Activated CD4-positive, CD25-positive, alpha-beta regulatory T cell (primary cell): ENCODE measurements around the gene TMEM62.
"Not testable (repeated sequence)": the region's sequence is repeated elsewhere in the genome, so short reads cannot be mapped to it uniquely, and the experiment has no call there.

ENCODE experiments used
- DNase-seq, 4 experiments: peaks; one replicate each; lab custom pipeline; 2025; lab: John Stamatoyannopoulos, UW

Gene TMEM62

GRCh38 chr15:43121863-43122262, 11.5 kb upstream of the TMEM62 start:
- DNase-seq: no peak

GRCh38 chr15:43125100-43125661, 8.2 kb upstream of the TMEM62 start:
- no peak for DNase-seq

- no peak for DNase-seq
Measured at GRCh38 chr15:43126356-43126755, 7.0 kb upstream of the TMEM62 start.

- no peak for DNase-seq
Measured at GRCh38 chr15:43127752-43128151, 5.6 kb upstream of the TMEM62 start.

GRCh38 chr15:43128174-43128979, 5.0 kb upstream of the TMEM62 start:
- not testable (repeated sequence) for DNase-seq

- no peak for DNase-seq
Measured at GRCh38 chr15:43128980-43129335, 4.4 kb upstream of the TMEM62 start.

GRCh38 chr15:43132830-43133429, 456 bp upstream of the TMEM62 start:
- DNase-seq: no peak

GRCh38 chr15:43134157-43134635, 810 bp downstream of the TMEM62 start:
- DNase-seq: no peak

GRCh38 chr15:43135351-43135750, 2.0 kb downstream of the TMEM62 start:
- DNase-seq: no peak

- DNase-seq: no peak
Measured at GRCh38 chr15:43143203-43143941, 10.0 kb downstream of the TMEM62 start.

- DNase-seq: no peak
Measured at GRCh38 chr15:43144512-43144911, 11.1 kb downstream of the TMEM62 start.

GRCh38 chr15:43146184-43146583, 12.8 kb downstream of the TMEM62 start:
- DNase-seq: no peak

GRCh38 chr15:43150191-43150929, 17.0 kb downstream of the TMEM62 start:
- DNase-seq: no peak

- DNase-seq: no peak
Measured at GRCh38 chr15:43151688-43152087, 18.3 kb downstream of the TMEM62 start.

- DNase-seq: no peak
Measured at GRCh38 chr15:43153269-43153668, 19.9 kb downstream of the TMEM62 start.

- no peak for DNase-seq
Measured at GRCh38 chr15:43165801-43166325, 32.5 kb downstream of the TMEM62 start.

- not testable (repeated sequence) for DNase-seq
Measured at GRCh38 chr15:43167261-43167660, 33.9 kb downstream of the TMEM62 start.

- DNase-seq: no peak
Measured at GRCh38 chr15:43168192-43169107, 35.1 kb downstream of the TMEM62 start.

GRCh38 chr15:43169888-43170287, 36.5 kb downstream of the TMEM62 start:
- DNase-seq: no peak

- not testable (repeated sequence) for DNase-seq
Measured at GRCh38 chr15:43175656-43176309, 42.4 kb downstream of the TMEM62 start.
